B cell (primary cell): ENCODE data around the gene CDNF. TPM values are rescaled to one million over a fixed set of nuclear protein-coding genes. Genes with fewer than 3 reads are reported as not detected.

Experiments
- ATAC-seq: fragments of 200-7000 bp; cut with Tn5 transposase; one replicate; pipeline ENCODE4 v1.10.0; 2021; ENCODE audit warnings: low read depth, mild to moderate bottlenecking, moderate number of reproducible peaks, moderate library complexity
- CTCF ChIA-PET: fragments of 350-600 bp; sonication (Branson Sonifier 250); formaldehyde crosslinking; loops from one replicate; lab custom pipeline; 2021; ENCODE audit warnings: antibody characterized with exemption, inconsistent platforms; lab: Charles Lee
- POLR2A ChIA-PET: fragments of 350-600 bp; sonication (Branson Sonifier 250); formaldehyde crosslinking; loops from one replicate; lab custom pipeline; 2021; ENCODE audit warnings: antibody characterized with exemption; lab: Charles Lee
- DNase-seq: peaks from one replicate; pipeline ENCODE4 v3.0.0; 2013
- H2AFZ ChIP-seq: 2 replicates; pipeline ENCODE4 v1.6.1; 2012; ENCODE audit warnings: mild to moderate bottlenecking, low read depth, low read length; ENCODE audit not compliant: insufficient read depth, poor library complexity, severe bottlenecking
- H3K27ac ChIP-seq, 2 donors: 1 replicate in 1 of 2; 2 replicates in 1 of 2; pipeline ENCODE4 v1.5.1; 2012 to 2013; ENCODE audit warnings: low read length in 2 of 2, mild to moderate bottlenecking in 2 of 2, moderate library complexity in 1 of 2
- H3K27me3 ChIP-seq, 4 experiments: fragments of 200-600 bp in 1 of 4; sonication (generic) in 1 of 4; replicated peaks in 1 of 4; 1 replicate in 2 of 4; 2 replicates in 2 of 4; pipeline versions ENCODE4 v1.6.1 to v1.7.0; 2013 to 2016; ENCODE audit warnings: low read length in 3 of 4, mild to moderate bottlenecking in 2 of 4, mixed read lengths in 1 of 4, moderate library complexity in 1 of 4; ENCODE audit not compliant: insufficient read depth in 4 of 4, control insufficient read depth in 3 of 4; ENCODE audit errors: control extremely low read depth in 1 of 4
- H3K36me3 ChIP-seq, 2 experiments: replicated peaks in 1 of 2; 1 replicate in 1 of 2; 2 replicates in 1 of 2; pipeline versions ENCODE4 v1.6.1 to v1.7.1; 2013; ENCODE audit warnings: low read length in 1 of 2; ENCODE audit not compliant: insufficient read depth in 2 of 2, control insufficient read depth in 1 of 2; ENCODE audit errors: control extremely low read depth in 1 of 2, extremely low read depth in 1 of 2
- H3K4me1 ChIP-seq, 2 donors: fragments of 200-600 bp in 1 of 2; sonication (generic) in 1 of 2; 1 replicate in 1 of 2; 2 replicates in 1 of 2; pipeline versions ENCODE4 v1.5.1 to v1.6.1; 2013 to 2017; ENCODE audit warnings: low read length in 2 of 2; ENCODE audit not compliant: control insufficient read depth in 2 of 2, insufficient read depth in 2 of 2
- H3K4me2 ChIP-seq: replicated peaks from 2 replicates; pipeline ENCODE3; 2012; ENCODE audit warnings: mild to moderate bottlenecking, low read depth, low read length; ENCODE audit not compliant: poor library complexity, severe bottlenecking
- H3K4me3 ChIP-seq, 5 experiments: fragments of 200-600 bp in 1 of 5; sonication (generic) in 1 of 5; 1 replicate in 3 of 5; 2 replicates in 2 of 5; pipeline versions ENCODE4 v1.5.1 to v1.7.0; 2011 to 2016; ENCODE audit warnings: low read length in 4 of 5, mild to moderate bottlenecking in 4 of 5, low read depth in 2 of 5, control low read depth in 1 of 5, moderate library complexity in 1 of 5; ENCODE audit not compliant: insufficient read depth in 1 of 5; ENCODE audit errors: control extremely low read depth in 1 of 5, extremely low read depth in 1 of 5
- H3K79me2 ChIP-seq: fragments of 200-600 bp; sonication (generic); one replicate; pipeline ENCODE4 v1.6.0; 2016; ENCODE audit warnings: low read length; ENCODE audit not compliant: control insufficient read depth, insufficient read depth
- H3K9ac ChIP-seq: fragments of 200-600 bp; sonication (generic); 2 replicates; pipeline ENCODE4 v1.6.1; 2017; ENCODE audit warnings: mild to moderate bottlenecking, low read length, moderate library complexity
- H3K9me3 ChIP-seq, 3 donors: one replicate each; pipeline versions ENCODE4 v1.6.1 to v1.7.1; 2013; ENCODE audit warnings: low read length in 2 of 3; ENCODE audit not compliant: control insufficient read depth in 2 of 3, insufficient read depth in 1 of 3; ENCODE audit errors: control extremely low read depth in 1 of 3
- H4K20me1 ChIP-seq: 2 replicates; pipeline ENCODE4 v1.6.0; 2012; ENCODE audit warnings: mild to moderate bottlenecking, low read length; ENCODE audit not compliant: insufficient read depth, control insufficient read depth, poor library complexity, severe bottlenecking
- H3K27ac Mint-ChIP-seq: one replicate; pipeline ENCODE4 v1.8.0; 2021; ENCODE audit warnings: mixed read lengths
- H3K27me3 Mint-ChIP-seq: one replicate; pipeline ENCODE4 v1.8.0; 2021; ENCODE audit warnings: mixed read lengths
- H3K4me1 Mint-ChIP-seq: one replicate; pipeline ENCODE4 v1.8.0; 2021; ENCODE audit warnings: mixed read lengths
- H3K4me3 Mint-ChIP-seq: one replicate; pipeline ENCODE4 v1.8.0; 2021; ENCODE audit warnings: mixed read lengths
- H3K9me3 Mint-ChIP-seq: one replicate; pipeline ENCODE4 v1.8.0; 2022; ENCODE audit warnings: mixed read lengths; ENCODE audit not compliant: insufficient read depth
- CTCF ChIP-seq: fragments of 200-600 bp; IDR thresholded peaks from one replicate; pipeline ENCODE4 v1.8.0; 2022; ENCODE audit warnings: antibody characterized with exemption, mild to moderate bottlenecking
- EZH2 ChIP-seq: IDR thresholded peaks from 2 replicates; pipeline ENCODE4 v1.6.1; 2012; ENCODE audit warnings: borderline replicate concordance, low read depth, mild to moderate bottlenecking, moderate library complexity, low read length; ENCODE audit not compliant: insufficient read depth, poor library complexity, severe bottlenecking
- WGBS: methylation state at CpG from one replicate; pipeline ENCODE4 v1.1.5; 2013; ENCODE audit warnings: missing lambda C conversion rate; ENCODE audit not compliant: insufficient coverage; 5-methylcytosine and 5-hydroxymethylcytosine counted together
- intact Hi-C: fragments of 100-400 bp; cut with micrococcal nuclease; formaldehyde crosslinking; loops from one replicate; pipeline ENCODE4 v1.10.0; 2022
- polyA plus RNA-seq: library from polyadenylated mRNA; depleted of rRNA; stranded (reverse); fragments of >200 nt; gene quantifications from 2 replicates; pipeline ENCODE4 v1.2.3, GENCODE V29; 2012
- total RNA-seq, 2 donors: library from RNA; stranded (reverse); fragments of 120-200 nt in 1 of 2; gene quantifications; 1 replicate in 1 of 2; 2 replicates in 1 of 2; pipeline versions ENCODE4 v1.2.3 to v1.2.4, GENCODE V29; 2013 to 2022

The CDNF gene
- total and polyA plus RNA-seq, 2 donors (not counting 1 experiment from before 2014, with no cell fraction given) = 1.4 to 1.8 TPM

- H3K9ac ChIP-seq = peak within 1 kb of the TSS; percentile 95
- WGBS = under 1% methylated on average over 102 of the region's 102 CpGs
- TF ChIP-seq EZH2 (no peak), CTCF (no peak)
- H3K4me3 ChIP-seq = peak within 1 kb of the TSS; percentile 53 to 98 (median 94)
- H3K4me2 ChIP-seq = peak within 1 kb of the TSS; percentile 99
- H3K9me3 Mint-ChIP-seq = no peaks in the 10 kb centered on the region
- peaks cover 28% of the 10 kb centered on the region for H3K4me1 Mint-ChIP-seq
- intact Hi-C loops = loop anchor here (1.0 to 5.0 kb wide), 8 partner anchors 40 to 289 kb away; partner anchors contain the start of genes CDNF, HSPA14, MEIG1 and MSANTD7
- H3K27me3 ChIP-seq = peaks cover 0 to 6% (median 0%) of the 10 kb centered on the region in 4 experiments
- peaks cover 31% of the 10 kb centered on the region for H3K79me2 ChIP-seq
- H3K27me3 Mint-ChIP-seq = no peaks in the 10 kb centered on the region
- H2AFZ ChIP-seq = peak within 1 kb of the TSS; percentile 99
- H4K20me1 ChIP-seq = no peaks in the 10 kb centered on the region
- peaks cover 17 to 23% of the 10 kb centered on the region in 2 donors for H3K4me1 ChIP-seq
- peak; percentile 92 for ATAC-seq
- H3K9me3 ChIP-seq = no peaks in the 10 kb centered on the region
- peak within 1 kb of the TSS; percentile 64 to 80 for H3K27ac ChIP-seq
- no peaks in the 10 kb centered on the region for H3K36me3 ChIP-seq
- H3K27ac Mint-ChIP-seq = peak within 1 kb of the TSS; percentile 87
- peak; percentile 96 for DNase-seq
- POLR2A ChIA-PET = interaction anchor here (0.8 to 1.7 kb wide), 4 partner anchors 41 to 81 kb away, joined by 3 to 10 read pairs (median 5); partner anchors contain the start of genes CDNF, DCLRE1C, HSPA14 and MEIG1
- H3K4me3 Mint-ChIP-seq = peak within 1 kb of the TSS; percentile 96
- CTCF ChIA-PET = interaction anchor here (0.9 to 1.8 kb wide), 11 partner anchors 10 to 681 kb away, joined by 3 to 7 read pairs (median 4); partner anchors contain the start of genes CDNF, HSPA14, MEIG1 and MSANTD7
Measured at GRCh38 chr10:14878266-14879123, 40.7 kb upstream of the CDNF start, which contains the start of gene SUV39H2. TSS of gene SUV39H2 (plus strand) at chr10:14878866. CDS start at chr10:14878889, 23 bp downstream.
